NCI-H2107 (cell line): Measurements from ENCODE around the gene DOCK8.

Experiments used
- DNase-seq: peaks from one replicate; lab custom pipeline; 2025; lab: John Stamatoyannopoulos, UW

Gene DOCK8

GRCh38 chr9:268616-269015 is 54.0 kb downstream of the DOCK8 start:
- DNase-seq: no peak

GRCh38 chr9:269081-269711 is 54.5 kb downstream of the DOCK8 start:
- DNase-seq: no peak

GRCh38 chr9:270657-271237 is 56.1 kb downstream of the DOCK8 start:
- no peak for DNase-seq

- no peak for DNase-seq
These were observed 57.9 kb downstream of the DOCK8 start for GRCh38 chr9:272251-273213.

GRCh38 chr9:274406-274805 is 59.7 kb downstream of the DOCK8 start:
- no peak for DNase-seq

- no peak for DNase-seq
These were observed 63.1 kb downstream of the DOCK8 start for GRCh38 chr9:277601-278295.

- DNase-seq: no peak
These were observed 64.0 kb downstream of the DOCK8 start for GRCh38 chr9:278651-279050.

GRCh38 chr9:279674-280073 is 65.0 kb downstream of the DOCK8 start:
- no peak for DNase-seq

- DNase-seq: no peak
These were observed 67.3 kb downstream of the DOCK8 start for GRCh38 chr9:281741-282645.

GRCh38 chr9:286071-286740 is 71.5 kb downstream of the DOCK8 start:
- DNase-seq: no peak

- DNase-seq: no peak
These were observed 74.5 kb downstream of the DOCK8 start for GRCh38 chr9:289121-289520.

GRCh38 chr9:292915-293314 is 78.2 kb downstream of the DOCK8 start:
- no peak for DNase-seq

- DNase-seq: no peak
These were observed 80.9 kb downstream of the DOCK8 start for GRCh38 chr9:295576-295975.

GRCh38 chr9:296411-296810 is 81.7 kb downstream of the DOCK8 start:
- DNase-seq: no peak

- no peak for DNase-seq
These were observed 82.7 kb downstream of the DOCK8 start for GRCh38 chr9:297104-297972.

- DNase-seq: no peak
These were observed 88.8 kb downstream of the DOCK8 start for GRCh38 chr9:303502-303901.

- DNase-seq: no peak
These were observed 89.4 kb downstream of the DOCK8 start for GRCh38 chr9:304106-304505.

- no peak for DNase-seq
These were observed 90.0 kb downstream of the DOCK8 start for GRCh38 chr9:304519-305185.

- DNase-seq: no peak
These were observed 92.2 kb downstream of the DOCK8 start for GRCh38 chr9:306907-307306.
